Measurements from ENCODE around the gene TNFRSF17.
A peak's percentile ranks its signal among the peaks of the same experiment; 100 is the strongest.

Gene TNFRSF17

GRCh38 chr16:12010388-12011251 is 45.6 kb downstream of the TNFRSF17 start:
- TF ChIP-seq CTCF (conservative IDR thresholded peaks at IDR 0.05; ENCODE audit: low read length): no peak
- no peak overlapping the region for H3K4me3 ChIP-seq (ENCODE audit: low read length)
- peak; percentile 64 for DNase-seq (ENCODE audit: low read depth)

GRCh38 chr16:12011565-12011964 is 46.6 kb downstream of the TNFRSF17 start:
- no peak for TF ChIP-seq CTCF (conservative IDR thresholded peaks at IDR 0.05; ENCODE audit: low read length)
- DNase-seq (ENCODE audit: low read depth): no peak
- H3K4me3 ChIP-seq (ENCODE audit: low read length): no peak overlapping the region

- H3K4me3 ChIP-seq (ENCODE audit: low read length): no peak overlapping the region
- TF ChIP-seq CTCF (conservative IDR thresholded peaks at IDR 0.05; ENCODE audit: low read length): no peak
- DNase-seq (ENCODE audit: low read depth): peak; percentile 60
Observed at GRCh38 chr16:12016291-12016947, 51.4 kb downstream of the TNFRSF17 start.

GRCh38 chr16:12017558-12017957 is 52.5 kb downstream of the TNFRSF17 start:
- DNase-seq (ENCODE audit: low read depth): peak; percentile 87
- TF ChIP-seq CTCF (conservative IDR thresholded peaks at IDR 0.05; ENCODE audit: low read length): no peak

More at GRCh38 chr16:12017558-12017957, 52.5 kb downstream of the TNFRSF17 start:
- H3K4me3 ChIP-seq (ENCODE audit: low read length): no peak overlapping the region
